Uterus (tissue), 2 donors: Measurements from ENCODE around the gene PWWP2B.
A peak's percentile ranks its signal among the peaks of the same experiment; 100 is the strongest.

Experiments used
- POLR2A ChIP-seq, 2 donors: fragments of 450-650 bp; IDR thresholded peaks; one replicate each; pipeline ENCODE4 v1.6.1; 2016; ENCODE audit warnings: antibody characterized with exemption in 2 of 2, mild to moderate bottlenecking in 1 of 2, moderate library complexity in 1 of 2
- TF ChIP-seq, protein P1 (sequence below), 4 experiments: fragments of 200-600 bp in 2 of 4; fragments of 450-650 bp in 2 of 4; sonication (generic) in 2 of 4; IDR thresholded peaks; one replicate each; pipeline ENCODE4 v1.5.1; 2016 to 2019; ENCODE audit warnings: antibody characterized with exemption in 4 of 4, mild to moderate bottlenecking in 2 of 4, moderate library complexity in 1 of 4

DNA sequence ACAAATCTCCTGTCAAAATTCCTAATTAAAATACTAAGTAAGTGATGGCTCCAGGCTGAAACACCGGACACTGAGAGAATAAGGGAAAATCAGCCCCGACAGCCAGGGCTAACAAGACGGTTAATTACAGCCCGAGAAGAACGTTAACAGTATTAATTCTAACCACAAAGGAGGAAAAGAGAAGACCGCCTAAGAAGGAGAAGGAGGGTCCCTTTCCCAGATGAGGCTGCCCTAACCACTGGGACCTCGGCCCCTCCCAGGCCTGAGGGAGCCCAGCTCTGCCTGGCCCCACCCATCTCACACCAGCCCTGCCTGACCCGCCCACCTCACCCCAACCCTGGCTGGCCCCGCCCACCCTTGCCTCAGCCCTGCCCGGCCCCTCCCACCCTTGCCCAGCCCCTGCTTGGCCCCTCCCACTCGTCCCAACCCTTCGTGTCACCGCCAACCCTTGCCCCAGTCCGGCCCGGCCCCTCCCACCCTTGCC, 51.3 kb downstream of the PWWP2B start:
- TF ChIP-seq, protein P1, sequence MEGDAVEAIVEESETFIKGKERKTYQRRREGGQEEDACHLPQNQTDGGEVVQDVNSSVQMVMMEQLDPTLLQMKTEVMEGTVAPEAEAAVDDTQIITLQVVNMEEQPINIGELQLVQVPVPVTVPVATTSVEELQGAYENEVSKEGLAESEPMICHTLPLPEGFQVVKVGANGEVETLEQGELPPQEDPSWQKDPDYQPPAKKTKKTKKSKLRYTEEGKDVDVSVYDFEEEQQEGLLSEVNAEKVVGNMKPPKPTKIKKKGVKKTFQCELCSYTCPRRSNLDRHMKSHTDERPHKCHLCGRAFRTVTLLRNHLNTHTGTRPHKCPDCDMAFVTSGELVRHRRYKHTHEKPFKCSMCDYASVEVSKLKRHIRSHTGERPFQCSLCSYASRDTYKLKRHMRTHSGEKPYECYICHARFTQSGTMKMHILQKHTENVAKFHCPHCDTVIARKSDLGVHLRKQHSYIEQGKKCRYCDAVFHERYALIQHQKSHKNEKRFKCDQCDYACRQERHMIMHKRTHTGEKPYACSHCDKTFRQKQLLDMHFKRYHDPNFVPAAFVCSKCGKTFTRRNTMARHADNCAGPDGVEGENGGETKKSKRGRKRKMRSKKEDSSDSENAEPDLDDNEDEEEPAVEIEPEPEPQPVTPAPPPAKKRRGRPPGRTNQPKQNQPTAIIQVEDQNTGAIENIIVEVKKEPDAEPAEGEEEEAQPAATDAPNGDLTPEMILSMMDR (IDR thresholded peaks at IDR 0.05), result no peak
- peak; percentile 22 to 35 for TF ChIP-seq POLR2A (IDR thresholded peaks at IDR 0.05)
